SKM-1 (cell line): ENCODE measurements around the gene C2CD2L.
"Not testable (repeated sequence)": the region's sequence is repeated elsewhere in the genome, so short reads cannot be mapped to it uniquely, and the experiment has no call there.

ENCODE experiments used
- DNase-seq: peaks from one replicate; lab custom pipeline; 2025; ENCODE audit not compliant: unreplicated experiment; lab: John Stamatoyannopoulos, UW

C2CD2L gene

DNA sequence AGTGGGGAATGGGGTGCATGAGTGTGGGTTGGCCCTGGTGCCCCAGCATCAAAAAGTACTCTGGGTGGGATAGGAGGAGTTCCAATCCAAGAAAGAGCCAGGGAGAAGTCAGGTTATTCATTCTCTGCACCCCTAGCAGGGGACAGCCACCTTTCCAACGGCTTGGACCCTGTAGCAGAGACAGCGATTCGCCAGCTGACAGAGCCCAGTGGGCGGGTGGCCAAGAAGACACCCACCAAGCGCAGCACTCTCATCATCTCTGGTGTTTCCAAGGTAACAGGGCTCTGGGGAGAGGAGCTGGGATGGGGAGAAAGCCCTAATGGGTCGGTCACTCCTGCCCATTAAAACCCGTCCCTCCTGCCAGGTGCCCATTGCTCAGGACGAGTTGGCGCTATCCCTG is 6.6 kb downstream of the C2CD2L start:
- no peak for DNase-seq

GRCh38 chr11:119114351-119114750 is 7.2 kb downstream of the C2CD2L start:
- no peak for DNase-seq

DNA sequence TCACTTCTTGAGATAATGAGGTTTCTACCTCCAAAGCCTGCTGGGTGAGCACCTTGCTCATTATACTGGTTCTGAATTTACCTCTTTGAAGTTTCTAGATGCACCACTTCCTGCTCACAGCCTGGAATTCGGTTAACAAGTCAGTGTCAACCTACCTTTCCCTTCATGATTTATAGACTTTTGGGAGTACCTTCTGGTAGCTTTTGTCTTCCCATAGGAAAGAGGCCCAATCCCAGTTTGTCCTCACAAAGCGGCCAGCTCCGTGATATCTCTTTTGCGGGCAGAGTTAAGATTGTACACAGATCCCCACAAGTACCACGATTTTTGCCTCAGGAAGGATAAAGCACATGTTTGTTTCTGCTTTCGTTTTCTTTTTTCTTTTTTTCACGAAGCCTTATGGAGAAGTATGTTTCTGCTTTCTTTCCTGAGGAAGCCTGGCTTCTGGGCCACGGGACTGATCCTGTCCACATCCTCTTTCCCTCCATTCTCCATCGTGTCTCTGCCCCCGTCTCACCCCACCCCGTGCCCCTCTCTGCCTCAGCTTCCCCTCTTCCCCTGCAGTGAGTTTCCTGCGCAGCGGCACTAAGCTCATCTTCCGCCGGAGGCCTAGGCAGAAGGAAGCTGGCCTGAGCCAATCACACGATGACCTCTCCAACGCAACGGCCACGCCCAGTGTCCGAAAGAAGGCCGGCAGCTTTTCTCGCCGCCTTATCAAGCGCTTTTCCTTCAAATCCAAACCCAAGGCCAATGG is 8.5 kb downstream of the C2CD2L start:
- no peak for DNase-seq

GRCh38 chr11:119116235-119116594 is 9.1 kb downstream of the C2CD2L start:
- DNase-seq, result no peak

DNA sequence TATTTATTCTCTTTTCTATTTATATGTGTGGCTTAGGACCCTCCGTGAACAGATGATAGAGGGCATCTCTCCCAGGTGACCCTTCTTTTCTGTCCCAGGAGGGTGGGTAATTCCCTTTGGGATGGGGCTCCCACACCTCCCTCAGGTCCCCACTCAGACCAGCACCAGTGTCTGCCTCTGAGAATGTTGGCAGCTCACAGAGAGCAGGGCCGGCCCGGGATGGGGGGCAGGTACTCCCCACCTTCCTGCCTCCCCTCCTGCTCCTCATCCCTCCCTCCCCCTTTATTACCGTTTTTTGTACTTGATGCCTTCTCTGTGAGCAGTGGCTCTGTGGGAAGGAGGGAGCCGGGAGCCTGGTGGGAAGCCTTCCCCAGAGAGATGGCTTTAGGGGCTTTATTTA is 9.5 kb downstream of the C2CD2L start:
- DNase-seq, result no peak

GRCh38 chr11:119117004-119117706 is 10.0 kb downstream of the C2CD2L start:
- DNase-seq, result no peak

- no peak for DNase-seq
Observed at GRCh38 chr11:119118227-119118626, 11.1 kb downstream of the C2CD2L start.

DNA sequence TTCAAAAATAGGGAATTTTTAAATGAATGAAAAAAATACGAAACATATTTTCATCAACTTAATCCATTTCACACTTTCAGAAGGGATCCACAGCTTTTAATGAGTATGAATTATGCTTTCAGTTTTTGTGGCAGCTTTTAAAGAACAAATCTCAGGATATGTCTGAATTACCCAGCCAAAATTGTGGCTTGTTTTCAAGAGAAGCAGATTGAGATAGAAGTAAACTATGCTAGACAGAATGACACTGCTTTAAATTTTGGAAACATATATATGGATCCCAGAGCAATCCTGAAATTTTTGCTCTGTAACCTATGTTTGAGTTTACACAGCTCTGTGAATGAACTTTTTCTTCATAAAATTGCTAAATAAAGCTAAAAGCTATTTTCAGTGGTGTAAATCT is 11.8 kb downstream of the C2CD2L start:
- DNase-seq, result no peak

DNA sequence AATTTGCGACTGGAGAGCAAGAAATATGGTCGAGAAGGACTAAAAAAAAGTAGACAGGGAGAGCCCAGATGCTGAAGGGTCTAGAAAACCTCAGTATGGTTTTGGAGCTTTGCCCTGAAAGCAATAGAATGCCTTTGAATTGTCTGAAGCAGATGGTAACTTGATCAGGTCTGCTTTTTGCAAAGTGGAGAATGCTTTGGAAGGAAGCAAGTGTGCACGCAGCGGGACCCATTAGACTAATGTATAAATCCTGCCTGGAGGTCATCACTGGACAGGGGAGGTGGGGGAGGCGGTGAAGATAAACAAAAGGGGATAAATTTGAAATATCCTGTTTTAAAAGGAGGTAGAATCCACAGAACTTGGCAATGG is 13.5 kb downstream of the C2CD2L start:
- no peak for DNase-seq

DNA sequence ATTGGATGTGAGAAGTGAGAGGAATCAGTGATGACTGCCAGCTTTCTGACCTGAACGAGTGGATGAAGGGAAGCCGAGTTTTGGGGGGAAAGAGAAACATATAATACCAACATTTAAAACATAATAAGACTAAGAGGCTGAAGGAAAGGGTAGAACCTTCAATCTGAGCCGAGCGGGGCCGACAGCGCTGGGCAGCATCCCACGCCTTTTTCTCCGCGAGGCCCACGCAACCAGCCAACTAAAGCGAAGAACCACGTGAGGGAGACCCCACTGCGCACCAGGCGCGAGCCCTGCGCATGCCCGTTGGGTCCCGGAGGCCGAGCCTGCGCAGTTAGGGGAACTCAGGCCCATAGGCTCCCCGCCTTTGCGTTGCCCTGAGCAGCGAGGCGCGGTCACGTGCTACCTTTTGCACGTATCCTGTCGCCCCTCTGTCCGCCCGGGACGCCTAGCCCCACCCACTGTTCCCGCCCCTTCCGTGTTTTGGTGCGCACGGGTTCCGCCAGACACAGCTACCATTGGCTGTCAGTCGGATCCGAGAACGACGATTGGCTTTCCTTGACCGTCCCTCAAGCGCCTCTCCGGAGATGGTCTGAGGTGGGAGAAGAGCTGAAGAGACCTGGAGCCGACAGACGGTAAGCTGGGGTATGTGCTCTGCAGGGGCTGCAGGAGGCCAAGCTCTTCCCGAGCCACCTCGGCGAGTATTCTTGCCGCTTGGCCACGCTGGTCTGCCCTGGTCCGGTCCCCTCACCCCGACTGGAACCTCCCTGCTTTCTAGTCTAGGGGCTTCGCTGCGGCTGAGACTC is 14.1 kb downstream of the C2CD2L start, which contains the start of gene HINFP:
HINFP (plus strand) TSS at position 573 of the 803 bp plus-strand sequence. CDS start 5,365 bp downstream, outside the sequence.
- DNase-seq, result peak; percentile 98

- no peak for DNase-seq
Observed at GRCh38 chr11:119121811-119122124, 14.6 kb downstream of the C2CD2L start.

DNA sequence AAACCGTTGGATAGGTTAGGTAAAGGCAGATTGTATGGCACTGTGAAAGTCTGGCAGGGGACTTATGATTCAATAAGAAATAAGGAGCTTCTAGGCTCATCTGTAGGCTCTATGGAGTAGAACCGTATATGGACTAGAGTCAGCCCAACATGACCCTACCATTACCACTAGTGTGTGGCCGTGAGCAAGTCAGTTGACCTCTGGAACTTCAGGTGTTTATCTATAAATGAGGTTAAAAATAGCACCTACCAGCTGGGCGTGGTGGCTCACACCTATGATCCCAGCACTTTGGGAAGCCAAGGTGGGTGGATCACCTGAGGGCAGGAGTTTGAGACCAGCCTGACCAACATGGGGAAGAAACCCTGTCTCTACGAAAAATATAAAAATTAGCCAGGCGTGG is 18.7 kb downstream of the C2CD2L start:
- DNase-seq, result no peak

- DNase-seq, result no peak
Observed at GRCh38 chr11:119126675-119127268, 19.6 kb downstream of the C2CD2L start.

GRCh38 chr11:119130662-119131061 is 23.5 kb downstream of the C2CD2L start:
- no peak for DNase-seq

- peak; percentile 14 for DNase-seq
Observed at GRCh38 chr11:119134389-119134978, 27.3 kb downstream of the C2CD2L start.

- DNase-seq, result not testable (repeated sequence)
Observed at GRCh38 chr11:119139276-119139675, 32.1 kb downstream of the C2CD2L start.

DNA sequence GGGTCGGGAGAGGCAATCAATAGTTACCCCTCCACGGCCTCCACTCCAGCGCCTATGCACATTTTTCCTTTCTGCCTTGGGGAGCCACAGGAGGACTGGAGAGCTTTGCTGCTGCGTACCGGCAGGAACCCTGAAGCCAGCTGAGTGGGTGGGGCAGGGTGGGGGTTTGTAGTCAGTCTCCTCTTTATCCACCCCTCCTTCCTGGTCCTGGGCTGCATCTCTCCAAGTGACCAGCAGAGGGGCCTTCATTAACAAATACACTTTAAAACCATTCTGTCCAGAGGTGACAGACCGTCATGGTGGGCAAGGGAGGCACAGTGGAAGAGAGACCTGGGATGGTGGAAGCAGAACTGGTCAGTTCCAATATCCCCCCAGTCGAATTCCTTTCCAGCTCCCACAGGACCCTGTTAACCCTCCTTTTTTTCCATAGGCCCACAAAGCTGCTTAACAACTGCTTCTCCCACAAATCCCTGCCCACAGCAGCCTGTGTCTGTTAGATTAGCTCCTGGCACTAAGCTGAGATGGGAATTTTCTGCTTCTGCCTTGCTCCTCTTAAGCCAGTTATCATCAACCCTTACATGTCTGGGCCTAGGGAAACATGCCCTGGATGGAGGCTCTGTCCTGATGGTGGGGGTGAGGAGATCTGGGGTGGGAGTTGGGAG is 37.8 kb downstream of the C2CD2L start:
- peak; percentile 61 for DNase-seq

- DNase-seq, result no peak
Observed at GRCh38 chr11:119145551-119145950, 38.4 kb downstream of the C2CD2L start.

- DNase-seq, result no peak
Observed at GRCh38 chr11:119147604-119148333, 40.6 kb downstream of the C2CD2L start.

- no peak for DNase-seq
Observed at GRCh38 chr11:119148720-119149017, 41.5 kb downstream of the C2CD2L start.
